ENCODE results near the gene SAE1. TPM values are rescaled to one million over a fixed set of nuclear protein-coding genes. Genes with fewer than 3 reads are reported as not detected.

Gene SAE1
- total RNA-seq, 1 donor from 2014 or later, result 305 TPM

GRCh38 chr19:47157431-47158321 is 27.0 kb downstream of the SAE1 start:
- H2AFZ ChIP-seq (replicated peaks), result no peak overlapping the region
- peak; percentile 62 for DNase-seq (ENCODE audit: low spot score)
- H3K4me3 Mint-ChIP-seq, result peak overlapping the region; percentile 60
- H3K4me2 ChIP-seq, result no peak overlapping the region
- peak overlapping the region; percentile 14 for H3K27ac ChIP-seq
- no peaks in the 10 kb centered on the region for H3K27me3 Mint-ChIP-seq (ENCODE audit: insufficient read depth, low read depth)
- peaks cover 84% of the 10 kb centered on the region for H3K79me2 ChIP-seq (ENCODE audit: low read depth)
- H3K4me1 ChIP-seq, result peaks cover 16% of the 10 kb centered on the region
- H3K4me1 Mint-ChIP-seq, result peaks cover 39% of the 10 kb centered on the region
- H3F3A ChIP-seq (ENCODE audit: low read depth), result peaks cover 35% of the 10 kb centered on the region
- no peaks in the 10 kb centered on the region for H3K9me3 Mint-ChIP-seq
- TF ChIP-seq EZH2phosphoT487 (IDR thresholded peaks at IDR 0.05) (no peak), EZH2 (IDR thresholded peaks at IDR 0.05) (no peak), CTCF (IDR thresholded peaks at IDR 0.05) (no peak)
- no peak overlapping the region for H3K4me3 ChIP-seq
- H3K9ac ChIP-seq, result no peak overlapping the region
- H3K36me3 Mint-ChIP-seq, result peaks cover 30% of the 10 kb centered on the region
- peaks cover 56% of the 10 kb centered on the region for H4K20me1 ChIP-seq (ENCODE audit: low read depth)
- peak overlapping the region; percentile 93 for H3K27ac Mint-ChIP-seq
- H3K36me3 ChIP-seq, result peaks cover 16% of the 10 kb centered on the region
- H3K9me3 ChIP-seq (ENCODE audit: low read depth), result no peaks in the 10 kb centered on the region
- H3K27me3 ChIP-seq, result no peaks in the 10 kb centered on the region

GRCh38 chr19:47158367-47158791 is 27.7 kb downstream of the SAE1 start:
- Mint-ChIP-seq H3K36me3 (peaks cover 24% of the 10 kb centered on the region), H3K27ac (peak overlapping the region; percentile 93), H3K4me1 (peaks cover 38% of the 10 kb centered on the region), H3K9me3 (no peaks in the 10 kb centered on the region), H3K27me3 (ENCODE audit: insufficient read depth, low read depth) (no peaks in the 10 kb centered on the region), H3K4me3 (no peak overlapping the region)
- peaks cover 49% of the 10 kb centered on the region for H4K20me1 ChIP-seq (ENCODE audit: low read depth)
- TF ChIP-seq EZH2phosphoT487 (IDR thresholded peaks at IDR 0.05) (no peak), EZH2 (IDR thresholded peaks at IDR 0.05) (no peak), CTCF (IDR thresholded peaks at IDR 0.05) (no peak)
- no peak for DNase-seq (ENCODE audit: low spot score)
- peaks cover 88% of the 10 kb centered on the region for H3K79me2 ChIP-seq (ENCODE audit: low read depth)
- H3K36me3 ChIP-seq, result peaks cover 16% of the 10 kb centered on the region
- H3K27me3 ChIP-seq, result no peaks in the 10 kb centered on the region
- H2AFZ ChIP-seq (replicated peaks), result no peak overlapping the region
- no peak overlapping the region for H3K9ac ChIP-seq
- no peak overlapping the region for H3K4me3 ChIP-seq
- peaks cover 35% of the 10 kb centered on the region for H3F3A ChIP-seq (ENCODE audit: low read depth)
- H3K27ac ChIP-seq, result no peak overlapping the region
- H3K4me1 ChIP-seq, result peaks cover 16% of the 10 kb centered on the region
- no peak overlapping the region for H3K4me2 ChIP-seq
- no peaks in the 10 kb centered on the region for H3K9me3 ChIP-seq (ENCODE audit: low read depth)

GRCh38 chr19:47158879-47159503 is 28.4 kb downstream of the SAE1 start:
- Mint-ChIP-seq H3K36me3 (peaks cover 22% of the 10 kb centered on the region), H3K4me1 (peaks cover 38% of the 10 kb centered on the region), H3K27ac (peak overlapping the region; percentile 93), H3K4me3 (no peak overlapping the region), H3K9me3 (no peaks in the 10 kb centered on the region), H3K27me3 (ENCODE audit: insufficient read depth, low read depth) (no peaks in the 10 kb centered on the region)
- peaks cover 35% of the 10 kb centered on the region for H3F3A ChIP-seq (ENCODE audit: low read depth)
- no peak overlapping the region for H2AFZ ChIP-seq (replicated peaks)
- H3K4me3 ChIP-seq, result no peak overlapping the region
- no peaks in the 10 kb centered on the region for H3K9me3 ChIP-seq (ENCODE audit: low read depth)
- peaks cover 16% of the 10 kb centered on the region for H3K4me1 ChIP-seq
- H3K9ac ChIP-seq, result no peak overlapping the region
- peaks cover 16% of the 10 kb centered on the region for H3K36me3 ChIP-seq
- no peak overlapping the region for H3K4me2 ChIP-seq
- no peaks in the 10 kb centered on the region for H3K27me3 ChIP-seq
- no peak overlapping the region for H3K27ac ChIP-seq
- peaks cover 90% of the 10 kb centered on the region for H3K79me2 ChIP-seq (ENCODE audit: low read depth)
- DNase-seq (ENCODE audit: low spot score), result no peak
- peaks cover 47% of the 10 kb centered on the region for H4K20me1 ChIP-seq (ENCODE audit: low read depth)
- no peak for TF ChIP-seq EZH2 (IDR thresholded peaks at IDR 0.05)
- no peak for TF ChIP-seq EZH2phosphoT487 (IDR thresholded peaks at IDR 0.05)
- TF ChIP-seq CTCF (IDR thresholded peaks at IDR 0.05), result no peak
